ENCODE measurements around the gene UBA7. TPM values are rescaled to one million over a fixed set of nuclear protein-coding genes. Genes with fewer than 3 reads are reported as not detected.
A peak's percentile ranks its signal among the peaks of the same experiment; 100 is the strongest.

UBA7 gene
- total RNA-seq, 2 donors from 2014 or later = 89.5 to 105 TPM

DNA sequence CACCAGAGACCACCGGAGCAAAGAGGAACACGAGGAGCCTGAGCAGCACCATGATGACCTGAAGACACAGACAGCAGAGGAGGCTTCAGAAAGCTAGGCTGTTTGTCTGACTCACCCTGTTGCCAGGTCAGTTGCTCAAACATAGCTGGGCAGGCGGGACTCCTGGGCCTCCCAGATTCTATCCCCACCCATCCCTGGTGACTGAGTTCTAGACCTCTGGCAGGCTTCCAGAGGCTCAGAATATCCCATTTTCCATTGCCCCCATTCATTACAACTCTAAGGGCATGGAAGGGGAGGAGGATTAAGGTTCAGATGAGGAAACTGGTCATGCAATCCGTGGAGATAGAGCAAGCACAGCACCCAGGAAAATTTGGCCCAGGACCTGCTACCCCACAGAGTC, 14.0 kb downstream of the UBA7 start, which contains the start of gene CDHR4:
CDHR4 (minus strand) TSS at position 113 of the 400 bp plus-strand sequence; CDS start at position 52, 61 bp downstream.
- no peak for DNase-seq (ENCODE audit: low spot score)
- Mint-ChIP-seq H3K27ac (no peak within 1 kb of the TSS), H3K27me3 (peaks cover 11 to 16% of the 10 kb centered on the region in 2 donors), H3K4me1 (ENCODE audit: low read depth in 2 of 2) (peaks cover 18 to 21% of the 10 kb centered on the region in 2 donors), H3K36me3 (no peaks in the 10 kb centered on the region), H3K4me3 (no peak within 1 kb of the TSS), H3K9me3 (no peaks in the 10 kb centered on the region)
- ATAC-seq = no peak

DNA sequence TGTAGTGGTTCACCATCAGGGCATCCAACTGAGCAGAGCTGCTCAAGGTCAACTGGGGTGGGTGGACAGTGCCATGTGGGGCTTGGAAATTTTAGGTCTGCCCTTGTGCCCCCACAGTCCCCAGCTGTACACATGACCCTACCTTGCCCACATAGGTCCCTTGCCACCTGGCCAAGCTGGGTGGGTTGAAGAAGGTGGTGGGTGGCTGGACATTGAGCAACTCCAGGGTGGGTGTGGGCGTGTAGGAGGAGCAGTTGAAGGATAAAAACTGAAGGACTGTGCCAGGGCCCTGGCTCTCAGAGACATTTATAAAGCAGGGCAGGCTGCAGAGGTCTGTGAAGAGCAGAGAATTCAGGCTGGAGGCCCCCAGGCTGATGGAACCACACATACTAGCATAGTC, 14.6 kb downstream of the UBA7 start:
- Mint-ChIP-seq H3K4me1 (ENCODE audit: low read depth in 2 of 2) (peaks cover 17 to 19% of the 10 kb centered on the region in 2 donors), H3K4me3 (no peak overlapping the region), H3K27me3 (peaks cover 11 to 16% of the 10 kb centered on the region in 2 donors)

DNA sequence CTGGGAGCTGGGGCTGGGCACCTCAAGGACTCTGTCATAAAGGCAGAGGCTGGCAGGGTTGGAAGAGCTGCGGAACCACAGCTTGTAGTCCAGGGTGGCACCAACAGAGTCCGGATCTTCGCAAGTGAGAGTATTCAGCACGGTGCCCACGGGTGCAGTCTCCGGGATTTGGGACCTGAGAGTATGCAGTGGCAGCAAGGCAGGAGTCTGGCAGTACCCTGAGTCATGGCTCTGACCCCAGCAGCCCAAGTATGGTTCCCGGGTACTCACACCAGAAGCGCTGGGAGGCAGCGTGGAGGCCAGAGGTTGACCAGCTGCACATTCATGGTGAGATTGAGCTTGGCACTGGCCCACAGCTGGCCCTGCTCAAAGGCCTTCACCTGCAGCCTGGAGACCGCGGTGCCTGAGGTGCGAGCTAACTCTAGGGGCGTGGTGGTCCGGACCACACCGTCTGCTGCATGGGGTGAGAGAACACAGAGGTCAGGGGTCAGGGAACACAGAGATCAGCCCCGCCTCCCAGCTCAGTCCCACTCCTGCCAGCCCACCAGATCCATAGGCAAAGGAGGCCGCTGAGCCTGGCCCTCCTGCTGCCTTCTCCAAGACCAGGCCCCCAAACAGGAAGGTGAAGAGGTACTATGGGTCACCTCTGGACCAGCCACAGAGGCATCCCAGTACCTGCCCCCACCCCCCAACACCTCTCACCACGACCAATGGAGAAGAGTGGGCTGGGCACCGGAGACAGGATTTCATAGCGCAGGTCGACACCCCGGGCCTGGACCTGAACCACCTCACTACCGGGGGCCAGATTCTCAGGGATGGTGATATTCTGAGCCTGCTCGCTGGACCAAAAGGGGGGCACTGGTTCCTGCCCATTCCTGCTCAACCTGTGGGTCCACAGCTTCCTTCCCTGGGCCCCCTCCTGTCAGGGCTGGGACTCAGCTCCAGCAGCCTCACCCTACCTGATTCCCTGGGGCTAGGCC, 18.5 kb downstream of the UBA7 start:
- Mint-ChIP-seq H3K27ac (no peak overlapping the region), H3K27me3 (peaks cover 0 to under 1% of the 10 kb centered on the region in 2 donors), H3K36me3 (no peaks in the 10 kb centered on the region), H3K9me3 (no peaks in the 10 kb centered on the region), H3K4me3 (no peak overlapping the region), H3K4me1 (ENCODE audit: low read depth in 2 of 2) (peaks cover under 1 to 2% of the 10 kb centered on the region in 2 donors)
- no peak for DNase-seq (ENCODE audit: low spot score)
- no peak for ATAC-seq

More for the DNA sequence above, 14.6 kb downstream of the UBA7 start:
- H3K9me3 Mint-ChIP-seq = no peaks in the 10 kb centered on the region
- DNase-seq (ENCODE audit: low spot score) = no peak
- no peaks in the 10 kb centered on the region for H3K36me3 Mint-ChIP-seq
- H3K27ac Mint-ChIP-seq = no peak overlapping the region
- ATAC-seq = no peak

DNA sequence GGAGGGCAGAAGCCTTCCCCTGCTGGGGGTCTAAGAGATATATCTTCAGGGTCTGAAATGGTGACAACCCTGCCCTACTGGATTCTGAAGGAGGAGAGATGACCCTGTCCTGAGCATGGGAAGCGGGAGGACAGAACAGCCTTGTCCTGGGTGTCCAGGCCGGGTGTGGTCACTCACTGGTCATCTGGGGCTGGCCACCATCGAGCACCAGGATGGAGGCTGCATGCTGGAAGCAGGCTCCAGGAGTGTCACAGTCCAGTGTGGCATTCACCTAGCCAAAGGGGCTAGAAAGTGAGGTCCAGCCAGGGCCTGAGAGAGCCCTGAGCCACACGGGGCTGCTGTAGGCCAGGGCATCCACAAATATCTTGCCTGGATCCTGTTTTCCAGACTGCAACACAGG, 19.3 kb downstream of the UBA7 start:
- H3K27ac Mint-ChIP-seq = no peak overlapping the region
- no peak overlapping the region for H3K4me3 Mint-ChIP-seq
- DNase-seq (ENCODE audit: low spot score) (no peak), ATAC-seq (no peak)
- H3K4me1 Mint-ChIP-seq (ENCODE audit: low read depth in 2 of 2) = peaks cover 3 to 5% of the 10 kb centered on the region in 2 donors
- no peaks in the 10 kb centered on the region for H3K9me3 Mint-ChIP-seq
- peaks cover 0 to 3% of the 10 kb centered on the region in 2 donors for H3K27me3 Mint-ChIP-seq
- H3K36me3 Mint-ChIP-seq = no peaks in the 10 kb centered on the region

DNA sequence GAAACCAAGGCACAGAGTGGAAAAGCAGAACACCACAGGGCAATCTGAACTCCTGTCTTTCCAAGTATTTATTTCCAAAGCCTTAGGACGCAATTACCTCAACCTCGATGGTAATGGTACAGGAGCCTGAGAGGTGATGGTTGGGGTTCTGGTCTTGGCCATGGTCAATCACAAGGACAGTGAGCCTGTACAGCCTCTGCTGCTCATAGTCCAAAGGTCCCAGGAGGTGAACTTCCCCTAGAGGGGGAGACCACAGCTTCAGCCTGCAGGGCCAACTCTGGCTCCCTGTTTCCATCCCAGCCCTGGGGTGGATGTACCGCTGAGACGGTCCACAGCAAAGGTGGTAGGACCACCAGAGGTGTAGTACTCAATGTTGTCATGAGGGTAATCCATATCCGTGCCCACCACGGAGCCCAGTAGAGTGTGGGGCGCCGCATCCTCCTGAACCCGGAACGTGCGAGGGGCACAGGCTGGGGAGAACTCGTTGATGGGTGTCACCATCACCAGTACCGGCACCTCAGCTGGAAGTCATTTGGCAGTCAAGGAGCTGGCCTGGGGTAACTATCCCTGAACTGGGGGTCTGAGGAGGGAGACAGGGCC, 20.2 kb downstream of the UBA7 start:
- no peak for ATAC-seq
- peaks cover 3 to 5% of the 10 kb centered on the region in 2 donors for H3K4me1 Mint-ChIP-seq (ENCODE audit: low read depth in 2 of 2)
- DNase-seq (ENCODE audit: low spot score) = no peak
- no peak overlapping the region for H3K27ac Mint-ChIP-seq
- no peak overlapping the region for H3K4me3 Mint-ChIP-seq
- H3K27me3 Mint-ChIP-seq = peaks cover 0 to 3% of the 10 kb centered on the region in 2 donors
- no peaks in the 10 kb centered on the region for H3K9me3 Mint-ChIP-seq
- no peaks in the 10 kb centered on the region for H3K36me3 Mint-ChIP-seq

DNA sequence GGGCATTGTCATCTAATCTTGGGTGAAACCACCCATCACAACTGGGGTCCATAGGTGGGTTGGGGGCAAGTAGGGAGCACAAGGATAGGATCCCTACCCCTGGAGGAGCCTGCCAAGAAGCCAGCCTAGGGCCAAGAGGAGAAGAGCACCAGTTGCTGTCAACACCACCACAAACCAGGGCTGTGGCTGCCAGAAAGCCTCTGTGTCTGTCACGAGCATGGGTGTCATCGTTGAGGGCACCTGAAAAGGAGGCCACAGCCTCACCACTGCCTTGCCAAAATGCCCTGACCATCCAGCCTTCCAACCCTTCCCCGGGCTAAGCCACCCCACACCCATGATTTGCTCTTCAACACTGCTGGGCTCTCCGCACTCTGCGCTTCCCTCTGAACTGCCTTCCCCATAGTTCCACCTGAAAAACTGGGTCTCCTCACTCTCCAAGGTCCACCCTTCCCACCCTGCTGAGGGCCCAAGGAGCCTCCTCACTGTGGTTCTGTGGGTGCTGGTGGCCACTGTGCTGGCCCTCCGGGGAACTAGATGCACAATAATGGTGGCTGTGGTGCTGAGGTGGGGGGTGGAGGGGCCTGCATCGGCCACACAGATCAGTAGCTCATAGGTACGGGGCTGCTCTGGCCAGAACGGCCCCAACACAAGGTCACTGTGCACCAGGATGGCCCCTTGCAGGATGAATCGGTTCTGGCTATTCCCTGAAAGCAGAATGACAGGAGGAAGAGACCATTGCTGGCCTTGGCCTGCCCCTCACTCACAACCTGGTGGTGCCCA, 21.2 kb downstream of the UBA7 start:
- Mint-ChIP-seq H3K4me3 (no peak overlapping the region), H3K9me3 (no peaks in the 10 kb centered on the region), H3K4me1 (ENCODE audit: low read depth in 2 of 2) (peaks cover 3 to 5% of the 10 kb centered on the region in 2 donors), H3K27me3 (peaks cover 5 to 7% of the 10 kb centered on the region in 2 donors), H3K36me3 (no peaks in the 10 kb centered on the region), H3K27ac (no peak overlapping the region)
- DNase-seq (ENCODE audit: low spot score) (no peak), ATAC-seq (peak in 1 of 2 donors; percentile 15)

DNA sequence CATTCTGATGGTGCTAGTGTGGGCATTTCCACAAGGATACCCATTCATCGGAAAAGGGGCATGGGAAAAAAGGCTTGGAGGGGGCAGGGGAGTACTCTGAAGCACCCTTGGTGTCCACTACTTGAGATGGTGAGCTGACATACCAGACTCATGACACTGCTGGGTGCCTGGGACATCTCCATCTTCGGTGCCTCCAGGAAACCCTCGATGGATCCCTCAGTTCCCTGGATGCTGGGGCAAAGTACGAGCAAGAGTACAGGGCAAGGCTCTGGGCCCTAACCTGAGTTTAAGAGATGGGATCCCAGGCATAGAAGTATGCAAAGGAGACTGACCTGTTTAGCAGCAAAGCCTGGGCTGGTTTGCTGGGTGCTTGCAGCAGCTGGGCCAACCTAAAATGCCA, 22.2 kb downstream of the UBA7 start:
- no peak overlapping the region for H3K4me3 Mint-ChIP-seq
- no peak for ATAC-seq
- H3K9me3 Mint-ChIP-seq = no peaks in the 10 kb centered on the region
- peaks cover 9 to 15% of the 10 kb centered on the region in 2 donors for H3K4me1 Mint-ChIP-seq (ENCODE audit: low read depth in 2 of 2)
- H3K36me3 Mint-ChIP-seq = no peaks in the 10 kb centered on the region
- H3K27ac Mint-ChIP-seq = no peak overlapping the region
- no peak for DNase-seq (ENCODE audit: low spot score)
- H3K27me3 Mint-ChIP-seq = peaks cover 5 to 7% of the 10 kb centered on the region in 2 donors

DNA sequence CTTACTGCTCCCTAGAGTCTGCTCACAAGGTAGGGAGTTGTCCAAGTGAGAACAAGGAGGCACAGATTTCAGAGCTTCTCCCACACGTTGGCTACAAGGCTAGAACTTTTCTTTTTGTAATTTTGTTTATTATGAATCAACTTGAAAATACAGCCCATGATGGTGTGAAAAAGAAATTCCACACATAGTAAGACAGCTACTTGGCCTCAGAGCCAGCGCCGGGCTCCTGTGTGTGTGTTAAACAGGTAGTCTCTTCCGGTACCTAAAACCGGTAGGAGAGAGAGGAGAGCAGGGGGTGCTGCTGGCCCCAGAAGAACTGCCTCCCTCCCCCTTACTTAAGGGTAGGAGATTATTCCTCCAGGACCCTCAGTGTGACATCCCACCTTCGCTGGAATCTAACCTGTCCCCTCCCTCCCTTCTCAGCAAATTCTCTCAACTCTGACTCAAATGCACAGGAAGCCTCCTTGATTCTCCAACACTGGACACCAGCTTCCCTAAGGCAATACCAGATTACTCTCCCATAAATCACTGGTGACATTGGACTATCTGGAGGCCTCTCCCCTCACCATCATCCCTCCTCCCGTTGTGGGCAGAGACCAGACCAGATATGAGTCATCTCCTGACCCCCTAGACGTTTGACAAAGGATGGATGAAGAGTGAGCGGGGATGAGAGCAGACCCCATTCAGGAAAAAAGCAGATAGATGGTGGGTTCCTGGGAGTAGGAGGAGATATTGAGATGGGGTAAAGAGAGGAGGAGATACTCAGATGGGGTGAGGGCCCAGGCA, 22.9 kb downstream of the UBA7 start:
- Mint-ChIP-seq H3K27me3 (peaks cover 5 to 7% of the 10 kb centered on the region in 2 donors), H3K4me3 (no peak overlapping the region), H3K4me1 (ENCODE audit: low read depth in 2 of 2) (peaks cover 10 to 15% of the 10 kb centered on the region in 2 donors), H3K27ac (no peak overlapping the region), H3K9me3 (no peaks in the 10 kb centered on the region), H3K36me3 (no peaks in the 10 kb centered on the region)
- ATAC-seq (no peak), DNase-seq (ENCODE audit: low spot score) (no peak)

DNA sequence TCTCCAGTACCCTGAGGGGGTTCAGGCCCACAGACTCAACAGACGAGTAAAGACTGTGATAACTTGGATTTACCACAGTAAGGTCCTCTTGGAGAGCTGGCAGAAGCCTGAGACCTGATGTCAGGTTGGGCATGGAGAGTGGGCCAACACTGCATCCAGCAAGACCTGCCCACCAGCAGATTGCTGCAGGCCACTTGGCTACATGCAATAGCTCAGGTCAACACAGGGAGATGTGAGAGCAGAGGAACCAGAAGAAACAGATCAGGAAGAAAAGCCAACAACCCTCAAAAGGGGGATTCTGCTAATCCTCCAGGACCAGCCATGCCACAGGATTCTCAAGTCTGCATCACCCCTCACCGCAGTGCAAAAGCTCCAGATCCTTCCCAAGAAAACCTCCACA, 25.7 kb downstream of the UBA7 start:
- H3K27ac Mint-ChIP-seq = no peak overlapping the region
- H3K4me1 Mint-ChIP-seq (ENCODE audit: low read depth in 2 of 2) = peaks cover 17 to 25% of the 10 kb centered on the region in 2 donors

DNA sequence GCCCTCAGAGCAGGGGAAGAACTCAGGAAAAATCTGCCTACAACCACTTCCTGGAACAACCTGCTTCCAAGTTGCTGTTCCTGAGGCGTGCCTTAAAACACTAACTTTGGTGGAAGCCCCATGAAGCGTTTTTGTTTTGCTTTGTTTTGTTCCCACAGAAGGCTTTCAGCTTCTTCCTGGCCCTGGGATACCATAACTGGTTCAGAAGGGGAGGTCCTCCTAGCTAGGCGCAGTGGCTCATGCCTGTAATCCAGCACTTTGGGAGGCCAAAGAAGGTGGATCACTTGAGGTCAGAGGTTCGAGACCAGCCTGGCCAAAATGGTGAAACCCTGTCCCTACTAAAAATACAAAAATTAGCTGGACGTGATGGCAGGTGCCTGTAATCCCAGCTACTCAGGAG, 26.2 kb downstream of the UBA7 start:
- ATAC-seq (no peak), DNase-seq (ENCODE audit: low spot score) (no peak)
- H3K27me3 Mint-ChIP-seq = peaks cover 5 to 7% of the 10 kb centered on the region in 2 donors
- peak overlapping the region; percentile 83 to 95 for H3K27ac Mint-ChIP-seq
- peak overlapping the region; percentile 87 for H3K4me3 Mint-ChIP-seq
- peaks cover 17 to 25% of the 10 kb centered on the region in 2 donors for H3K4me1 Mint-ChIP-seq (ENCODE audit: low read depth in 2 of 2)
- no peaks in the 10 kb centered on the region for H3K9me3 Mint-ChIP-seq
- H3K36me3 Mint-ChIP-seq = no peaks in the 10 kb centered on the region

More for the DNA sequence above, 25.7 kb downstream of the UBA7 start:
- Mint-ChIP-seq H3K9me3 (no peaks in the 10 kb centered on the region), H3K36me3 (no peaks in the 10 kb centered on the region), H3K4me3 (no peak overlapping the region), H3K27me3 (peaks cover 5 to 7% of the 10 kb centered on the region in 2 donors)
- DNase-seq (ENCODE audit: low spot score) (no peak), ATAC-seq (no peak)

DNA sequence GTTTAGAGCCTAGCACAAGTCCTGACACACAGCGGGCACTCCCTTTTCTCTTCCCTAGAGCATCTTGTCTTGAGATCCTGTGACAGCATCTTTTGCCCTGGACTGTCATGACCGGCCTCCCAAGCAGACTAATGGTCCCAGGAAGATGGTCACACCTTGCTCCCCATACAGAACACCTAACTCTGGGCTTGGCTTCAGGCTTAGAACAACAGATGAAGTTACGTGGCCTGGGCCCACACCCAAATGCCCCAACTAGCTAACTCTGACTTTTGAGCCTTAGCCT, 26.6 kb downstream of the UBA7 start:
- ATAC-seq = no peak

DNA sequence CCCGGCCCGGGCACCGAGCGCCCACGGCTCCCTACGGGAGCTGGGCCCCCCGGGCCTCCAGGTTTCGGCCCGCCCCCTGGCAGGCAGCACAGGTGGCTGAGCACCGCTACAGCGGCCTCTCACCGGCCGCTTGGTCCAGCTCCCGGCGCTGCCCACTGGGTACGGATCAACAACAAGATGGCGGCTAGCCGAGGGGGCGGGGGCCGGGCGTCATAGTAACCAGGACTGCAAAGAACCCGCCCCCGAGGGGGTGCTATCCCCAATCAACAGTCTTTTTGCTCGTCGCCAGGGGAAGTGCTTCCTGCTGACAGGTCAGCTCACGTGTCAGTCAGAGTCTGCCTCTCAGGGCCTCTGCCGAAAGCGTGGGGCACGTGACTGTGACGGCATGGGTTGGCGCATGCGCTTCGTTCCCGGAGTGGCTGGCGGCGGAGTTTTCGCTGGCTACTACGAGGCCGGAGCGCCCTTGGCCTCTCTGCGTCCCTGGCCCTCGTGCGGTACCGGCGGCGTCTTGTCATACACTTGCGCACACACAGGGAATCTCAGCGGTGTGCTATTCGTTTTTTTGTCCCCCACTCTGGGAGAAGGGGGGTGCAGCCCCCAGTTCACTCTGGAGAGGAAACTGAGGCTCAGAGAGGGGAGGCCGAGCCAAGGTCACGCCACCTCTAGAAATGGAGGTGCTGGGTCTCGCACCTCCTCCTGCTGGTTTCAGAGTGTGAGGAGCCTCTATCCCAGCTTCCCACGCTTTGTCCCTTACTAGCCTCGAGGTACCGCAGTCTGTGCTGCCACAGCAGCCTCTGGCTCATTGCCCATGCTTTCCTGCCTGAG, 27.2 kb downstream of the UBA7 start, which contains the start of gene IP6K1:
IP6K1 (minus strand) TSS at position 186 of the 825 bp plus-strand sequence. CDS start 38,502 bp downstream, outside the sequence.
- Mint-ChIP-seq H3K9me3 (no peaks in the 10 kb centered on the region), H3K4me3 (peak within 1 kb of the TSS; percentile 95), H3K27ac (peak within 1 kb of the TSS; percentile 83 to 95), H3K4me1 (ENCODE audit: low read depth in 2 of 2) (peaks cover 19 to 25% of the 10 kb centered on the region in 2 donors), H3K36me3 (no peaks in the 10 kb centered on the region), H3K27me3 (peaks cover 5 to 7% of the 10 kb centered on the region in 2 donors)
- DNase-seq (ENCODE audit: low spot score) (peak; percentile 100), ATAC-seq (peak; percentile 100)

More for the DNA sequence above, 26.6 kb downstream of the UBA7 start:
- no peak for DNase-seq (ENCODE audit: low spot score)
- H3K4me3 Mint-ChIP-seq = peak overlapping the region; percentile 87
- peaks cover 19 to 25% of the 10 kb centered on the region in 2 donors for H3K4me1 Mint-ChIP-seq (ENCODE audit: low read depth in 2 of 2)
- H3K36me3 Mint-ChIP-seq = no peaks in the 10 kb centered on the region
- peak overlapping the region; percentile 83 to 95 for H3K27ac Mint-ChIP-seq
- H3K27me3 Mint-ChIP-seq = peaks cover 5 to 7% of the 10 kb centered on the region in 2 donors
- no peaks in the 10 kb centered on the region for H3K9me3 Mint-ChIP-seq

Measured in natural killer cell treated with Interleukin-12 subunit alpha and Interleukin-12 subunit beta and Interleukin-15 and Interleukin-18, amount 100 ng/mL, for 72 hours (primary cell).